CD4-positive, alpha-beta T cell treated with Interleukin-15 for 4 hours (primary cell): Measurements from ENCODE around the gene CASQ2.

Experiments used
- DNase-seq: peaks from one replicate; pipeline ENCODE4 v3.0.0-alpha.2; 2020; ENCODE audit warnings: low spot score

Gene CASQ2

GRCh38 chr1:115665319-115666096 is 103.0 kb downstream of the CASQ2 start:
- no peak for DNase-seq

- DNase-seq: no peak
Measured at GRCh38 chr1:115661157-115661556, 107.4 kb downstream of the CASQ2 start.

- no peak for DNase-seq
Measured at GRCh38 chr1:115660151-115660550, 108.4 kb downstream of the CASQ2 start.

GRCh38 chr1:115658646-115659045 is 109.9 kb downstream of the CASQ2 start:
- DNase-seq: no peak

- no peak for DNase-seq
Measured at GRCh38 chr1:115656461-115657077, 111.9 kb downstream of the CASQ2 start.

- DNase-seq: no peak
Measured at GRCh38 chr1:115655916-115656315, 112.6 kb downstream of the CASQ2 start.

- DNase-seq: no peak
Measured at GRCh38 chr1:115655306-115655663, 113.2 kb downstream of the CASQ2 start.

- DNase-seq: no peak
Measured at GRCh38 chr1:115654663-115655305, 113.7 kb downstream of the CASQ2 start.

- DNase-seq: no peak
Measured at GRCh38 chr1:115654125-115654524, 114.4 kb downstream of the CASQ2 start.

- no peak for DNase-seq
Measured at GRCh38 chr1:115652236-115652788, 116.2 kb downstream of the CASQ2 start.

GRCh38 chr1:115651391-115651790 is 117.1 kb downstream of the CASQ2 start:
- DNase-seq: no peak

GRCh38 chr1:115650961-115651360 is 117.6 kb downstream of the CASQ2 start:
- DNase-seq: no peak
